ENCODE results near the gene WLS.
"Not testable (repeated sequence)": the region's sequence is repeated elsewhere in the genome, so short reads cannot be mapped to it uniquely, and the experiment has no call there.

DNA sequence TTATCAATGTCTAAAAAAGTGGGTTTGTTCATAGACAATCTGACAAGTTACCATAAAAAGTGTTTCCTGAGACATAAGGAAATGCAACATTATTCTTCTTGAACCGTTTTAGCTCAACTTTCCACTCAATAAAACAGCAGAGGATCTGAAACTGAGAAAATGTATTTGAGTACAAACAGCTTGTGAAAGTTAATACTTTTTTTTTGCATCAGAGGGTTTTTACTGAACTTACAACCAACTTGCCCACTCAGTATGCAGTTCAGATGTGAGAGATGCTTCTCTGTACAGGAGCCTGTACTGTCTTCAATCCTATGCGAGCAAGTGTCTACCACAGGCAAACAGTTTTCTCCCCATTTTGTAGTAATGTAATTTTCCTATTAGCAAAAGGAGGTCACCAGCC lies 71.4 kb downstream of the WLS start:
- TF ChIP-seq, protein P1, sequence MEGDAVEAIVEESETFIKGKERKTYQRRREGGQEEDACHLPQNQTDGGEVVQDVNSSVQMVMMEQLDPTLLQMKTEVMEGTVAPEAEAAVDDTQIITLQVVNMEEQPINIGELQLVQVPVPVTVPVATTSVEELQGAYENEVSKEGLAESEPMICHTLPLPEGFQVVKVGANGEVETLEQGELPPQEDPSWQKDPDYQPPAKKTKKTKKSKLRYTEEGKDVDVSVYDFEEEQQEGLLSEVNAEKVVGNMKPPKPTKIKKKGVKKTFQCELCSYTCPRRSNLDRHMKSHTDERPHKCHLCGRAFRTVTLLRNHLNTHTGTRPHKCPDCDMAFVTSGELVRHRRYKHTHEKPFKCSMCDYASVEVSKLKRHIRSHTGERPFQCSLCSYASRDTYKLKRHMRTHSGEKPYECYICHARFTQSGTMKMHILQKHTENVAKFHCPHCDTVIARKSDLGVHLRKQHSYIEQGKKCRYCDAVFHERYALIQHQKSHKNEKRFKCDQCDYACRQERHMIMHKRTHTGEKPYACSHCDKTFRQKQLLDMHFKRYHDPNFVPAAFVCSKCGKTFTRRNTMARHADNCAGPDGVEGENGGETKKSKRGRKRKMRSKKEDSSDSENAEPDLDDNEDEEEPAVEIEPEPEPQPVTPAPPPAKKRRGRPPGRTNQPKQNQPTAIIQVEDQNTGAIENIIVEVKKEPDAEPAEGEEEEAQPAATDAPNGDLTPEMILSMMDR (IDR thresholded peaks at IDR 0.05): not testable (repeated sequence)
- TF ChIP-seq EP300, POLR2A, POLR2AphosphoS5 (IDR thresholded peaks at IDR 0.05): not testable (repeated sequence)
